SK-N-SH (cell line): ENCODE results near the gene LARGE1. TPM values are rescaled to one million over a fixed set of nuclear protein-coding genes. Genes with fewer than 3 reads are reported as not detected.

Source experiments
- CTCF ChIA-PET: fragments of 300-600, 350-600 bp; formaldehyde crosslinking; extraction: SDS; loops from one replicate; lab custom pipeline; 2021; lab: Yijun Ruan, JAX
- POLR2A ChIA-PET: fragments of 350-600 bp; sonication (Branson Sonifier 250); formaldehyde crosslinking; extraction: SDS; loops from one replicate; lab custom pipeline; 2020; ENCODE audit warnings: antibody characterized with exemption, inconsistent platforms; lab: Yijun Ruan, JAX
- DNase-seq: peaks from one replicate; pipeline ENCODE4 v3.0.0; 2012
- H2AFZ ChIP-seq: fragments of 200-600 bp; sonication (generic); 2 replicates; pipeline ENCODE4 v1.8.1; 2016; ENCODE audit warnings: antibody characterized with exemption, mild to moderate bottlenecking, low read depth
- H3F3A ChIP-seq: fragments of 200-600 bp; sonication (generic); replicated peaks from 2 replicates; pipeline ENCODE3; 2016; ENCODE audit warnings: antibody characterized with exemption, mild to moderate bottlenecking; ENCODE audit not compliant: insufficient read depth
- H3K27ac ChIP-seq, 2 experiments: fragments of 200-500 bp in 1 of 2; fragments of 200-600 bp in 1 of 2; sonication (Bioruptor generic) in 1 of 2; sonication (generic), shearing (Covaris generic) in 1 of 2; 2 replicates each; pipeline versions ENCODE4 v1.5.1 to v1.6.1; 2014 to 2016; ENCODE audit warnings: low read depth in 2 of 2, inconsistent platforms in 1 of 2, low read length in 1 of 2, mild to moderate bottlenecking in 1 of 2, mixed read lengths in 1 of 2
- H3K27me3 ChIP-seq: fragments of 200-600 bp; sonication (generic), shearing (Covaris generic); 2 replicates; pipeline ENCODE4 v1.6.1; 2016; ENCODE audit warnings: mixed run types; ENCODE audit not compliant: insufficient read depth
- H3K36me3 ChIP-seq, 2 experiments: fragments of 200-500 bp in 1 of 2; fragments of 200-600 bp in 1 of 2; sonication (Bioruptor generic) in 1 of 2; sonication (generic) in 1 of 2; replicated peaks in 1 of 2; 2 replicates each; pipeline versions ENCODE3 to v1.5.1; 2014 to 2016; ENCODE audit warnings: low read length in 1 of 2, mild to moderate bottlenecking in 1 of 2; ENCODE audit not compliant: insufficient read depth in 2 of 2, control insufficient read depth in 1 of 2
- H3K4me1 ChIP-seq, 2 experiments: fragments of 200-500 bp in 1 of 2; fragments of 200-600 bp in 1 of 2; sonication (Bioruptor generic) in 1 of 2; sonication (generic), shearing (Covaris generic) in 1 of 2; 2 replicates each; pipeline versions ENCODE4 v1.5.1 to v1.6.1; 2014 to 2016; ENCODE audit warnings: low read depth in 1 of 2, low read length in 1 of 2, mixed run types in 1 of 2; ENCODE audit not compliant: insufficient read depth in 2 of 2, control insufficient read depth in 1 of 2
- H3K4me2 ChIP-seq: fragments of 200-600 bp; sonication (generic), shearing (Covaris generic); 2 replicates; pipeline ENCODE4 v1.6.1; 2017; ENCODE audit warnings: mixed run types
- H3K4me3 ChIP-seq, 2 experiments: fragments of 200-500 bp in 1 of 2; fragments of 200-600 bp in 1 of 2; sonication (Bioruptor generic) in 1 of 2; sonication (generic), shearing (Covaris generic) in 1 of 2; 2 replicates each; pipeline versions ENCODE4 v1.5.1 to v1.8.1; 2014 to 2016; ENCODE audit warnings: low read depth in 2 of 2, inconsistent platforms in 1 of 2, low read length in 1 of 2, mild to moderate bottlenecking in 1 of 2, mixed read lengths in 1 of 2, moderate library complexity in 1 of 2
- H3K79me2 ChIP-seq: fragments of 200-600 bp; sonication (generic); 2 replicates; pipeline ENCODE4 v1.8.1; 2017; ENCODE audit warnings: mild to moderate bottlenecking; ENCODE audit not compliant: insufficient read depth
- H3K9ac ChIP-seq: fragments of 200-600 bp; sonication (generic); 2 replicates; pipeline ENCODE4 v1.6.1; 2017; ENCODE audit warnings: mixed run types
- H3K9me2 ChIP-seq: fragments of 200-600 bp; sonication (generic); 2 replicates; pipeline ENCODE4 v1.6.1; 2017; ENCODE audit warnings: mixed run types
- H3K9me3 ChIP-seq: fragments of 200-600 bp; sonication (generic); 2 replicates; pipeline ENCODE4 v1.6.1; 2017; ENCODE audit warnings: mixed run types, mild to moderate bottlenecking, moderate library complexity
- H4K20me1 ChIP-seq: fragments of 200-600 bp; sonication (generic); 2 replicates; pipeline ENCODE4 v1.6.1; 2017; ENCODE audit warnings: mild to moderate bottlenecking, mixed run types; ENCODE audit not compliant: insufficient read depth
- CHD2 ChIP-seq: fragments of 150-350 bp; IDR thresholded peaks from 2 replicates; pipeline ENCODE4 v1.6.1; 2018; ENCODE audit warnings: low read length; ENCODE audit not compliant: partially characterized antibody
- ELF1 ChIP-seq: IDR thresholded peaks from 2 replicates; pipeline ENCODE4 v1.4.0; 2012
- FOSL2 ChIP-seq: IDR thresholded peaks from 2 replicates; pipeline ENCODE4 v1.4.0; 2012; ENCODE audit warnings: low read depth, mild to moderate bottlenecking, moderate library complexity, borderline replicate concordance
- FOXJ3 ChIP-seq: sonication (generic); formaldehyde crosslinking; IDR thresholded peaks from 2 replicates; pipeline ENCODE4 v1.5.1; 2020; ENCODE audit warnings: mild to moderate bottlenecking, missing genetic modification reagents
- GABPA ChIP-seq: IDR thresholded peaks from 2 replicates; pipeline ENCODE4 v1.4.0; 2012; ENCODE audit warnings: low read depth, mild to moderate bottlenecking
- JUND ChIP-seq: IDR thresholded peaks from 2 replicates; pipeline ENCODE4 v1.4.0; 2012
- MXI1 ChIP-seq: IDR thresholded peaks from 2 replicates; pipeline ENCODE4 v1.6.1; 2012; ENCODE audit warnings: mild to moderate bottlenecking, low read depth, low read length, improper control_type of control experiment
- NFIC ChIP-seq: IDR thresholded peaks from 2 replicates; pipeline ENCODE4 v1.4.0; 2012; ENCODE audit warnings: borderline replicate concordance
- POLR2AphosphoS5 ChIP-seq: IDR thresholded peaks from 2 replicates; pipeline ENCODE4 v1.6.1; 2012; ENCODE audit warnings: low read depth, low read length
- RXRA ChIP-seq: IDR thresholded peaks from 2 replicates; pipeline ENCODE4 v1.4.0; 2012; ENCODE audit warnings: low read depth, mild to moderate bottlenecking, borderline replicate concordance
- SMC3 ChIP-seq: IDR thresholded peaks from 2 replicates; pipeline ENCODE4 v1.6.1; 2012; ENCODE audit warnings: low read depth, low read length, improper control_type of control experiment
- TAF1 ChIP-seq: IDR thresholded peaks from 2 replicates; pipeline ENCODE4 v1.6.1; 2012; ENCODE audit warnings: low read depth, mild to moderate bottlenecking, low read length, moderate library complexity, borderline replicate concordance
- TCF12 ChIP-seq: IDR thresholded peaks from 2 replicates; pipeline ENCODE4 v1.4.0; 2012
- TEAD4 ChIP-seq: IDR thresholded peaks from 2 replicates; pipeline ENCODE4 v1.4.0; 2012; ENCODE audit warnings: mild to moderate bottlenecking, borderline replicate concordance; ENCODE audit not compliant: insufficient read depth
- ZBTB33 ChIP-seq: IDR thresholded peaks from 2 replicates; pipeline ENCODE4 v1.4.0; 2012; ENCODE audit warnings: low read depth, borderline replicate concordance
- WGBS: methylation state at CpG from one replicate; pipeline ENCODE4 v1.1.6; 2017; ENCODE audit warnings: low lambda C conversion rate; 5-methylcytosine and 5-hydroxymethylcytosine counted together
- polyA plus RNA-seq, 3 experiments: library from polyadenylated mRNA; depleted of rRNA; stranded (reverse); fragments of >200 nt; gene quantifications; 2 replicates each; pipeline ENCODE4 v1.2.3, GENCODE V29; 2012
- TF ChIP-seq, protein P1 (sequence below): fragments of 150-350 bp; IDR thresholded peaks from 2 replicates; pipeline ENCODE4 v1.6.1; 2016; ENCODE audit warnings: mild to moderate bottlenecking, low read depth, low read length
- TF ChIP-seq, protein P2 (sequence below): IDR thresholded peaks from 2 replicates; pipeline ENCODE4 v1.6.1; 2012; ENCODE audit warnings: mild to moderate bottlenecking, low read depth, low read length, moderate library complexity

The LARGE1 gene
- polyA plus RNA-seq, 1 of the 3 experiments (the other 2 are of a cell fraction): 1.1 TPM

GRCh38 chr22:33964121-33964520, 43.8 kb upstream of the LARGE1 start (continued):
- TF ChIP-seq POLR2AphosphoS5 (no peak), FOSL2 (no peak)
- TF ChIP-seq, all 33 proteins: peak for 0

- Histone ChIP-seq H4K20me1 (no peaks in the 10 kb centered on the region), H3K36me3 (no peaks in the 10 kb centered on the region), H3F3A (no peaks in the 10 kb centered on the region), H3K9ac (no peak overlapping the region), H3K79me2 (no peaks in the 10 kb centered on the region), H3K4me2 (no peak overlapping the region), H3K27me3 (no peaks in the 10 kb centered on the region), H3K4me3 (no peak overlapping the region), H2AFZ (no peak overlapping the region), H3K4me1 (no peaks in the 10 kb centered on the region), H3K9me3 (no peaks in the 10 kb centered on the region), H3K27ac (no peak overlapping the region), H3K9me2 (no peaks in the 10 kb centered on the region)
- TF ChIP-seq SMC3: no peak
- no peak for TF ChIP-seq FOXJ3
- no peak for TF ChIP-seq ZBTB33
- TF ChIP-seq TAF1: no peak
- TF ChIP-seq TCF12: no peak
- no peak for TF ChIP-seq MXI1
- no peak for TF ChIP-seq CHD2
- no peak for TF ChIP-seq NFIC
- POLR2A ChIA-PET: no interaction called here
- DNase-seq: no peak
- 29% methylated on average over 7 of the region's 7 CpGs for WGBS
- CTCF ChIA-PET: interaction anchor here (1.0 kb wide), 1 partner anchor 149 kb away, joined by 3 read pairs; no protein-coding TSS in a partner anchor
Measured at GRCh38 chr22:33962409-33962808, 42.1 kb upstream of the LARGE1 start.

GRCh38 chr22:33958741-33959140, 38.5 kb upstream of the LARGE1 start:
- no peaks in the 10 kb centered on the region for H3K79me2 ChIP-seq
- no peaks in the 10 kb centered on the region for H3K4me1 ChIP-seq
- POLR2A ChIA-PET: no interaction called here
- TF ChIP-seq RXRA: no peak
- TF ChIP-seq TCF12: no peak
- no peak for TF ChIP-seq CHD2
- no peak for TF ChIP-seq ELF1
- TF ChIP-seq TEAD4: no peak
- TF ChIP-seq, protein P1, sequence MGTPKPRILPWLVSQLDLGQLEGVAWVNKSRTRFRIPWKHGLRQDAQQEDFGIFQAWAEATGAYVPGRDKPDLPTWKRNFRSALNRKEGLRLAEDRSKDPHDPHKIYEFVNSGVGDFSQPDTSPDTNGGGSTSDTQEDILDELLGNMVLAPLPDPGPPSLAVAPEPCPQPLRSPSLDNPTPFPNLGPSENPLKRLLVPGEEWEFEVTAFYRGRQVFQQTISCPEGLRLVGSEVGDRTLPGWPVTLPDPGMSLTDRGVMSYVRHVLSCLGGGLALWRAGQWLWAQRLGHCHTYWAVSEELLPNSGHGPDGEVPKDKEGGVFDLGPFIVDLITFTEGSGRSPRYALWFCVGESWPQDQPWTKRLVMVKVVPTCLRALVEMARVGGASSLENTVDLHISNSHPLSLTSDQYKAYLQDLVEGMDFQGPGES: no peak
- TF ChIP-seq FOSL2: no peak
- TF ChIP-seq NFIC: no peak
- TF ChIP-seq, protein P2, sequence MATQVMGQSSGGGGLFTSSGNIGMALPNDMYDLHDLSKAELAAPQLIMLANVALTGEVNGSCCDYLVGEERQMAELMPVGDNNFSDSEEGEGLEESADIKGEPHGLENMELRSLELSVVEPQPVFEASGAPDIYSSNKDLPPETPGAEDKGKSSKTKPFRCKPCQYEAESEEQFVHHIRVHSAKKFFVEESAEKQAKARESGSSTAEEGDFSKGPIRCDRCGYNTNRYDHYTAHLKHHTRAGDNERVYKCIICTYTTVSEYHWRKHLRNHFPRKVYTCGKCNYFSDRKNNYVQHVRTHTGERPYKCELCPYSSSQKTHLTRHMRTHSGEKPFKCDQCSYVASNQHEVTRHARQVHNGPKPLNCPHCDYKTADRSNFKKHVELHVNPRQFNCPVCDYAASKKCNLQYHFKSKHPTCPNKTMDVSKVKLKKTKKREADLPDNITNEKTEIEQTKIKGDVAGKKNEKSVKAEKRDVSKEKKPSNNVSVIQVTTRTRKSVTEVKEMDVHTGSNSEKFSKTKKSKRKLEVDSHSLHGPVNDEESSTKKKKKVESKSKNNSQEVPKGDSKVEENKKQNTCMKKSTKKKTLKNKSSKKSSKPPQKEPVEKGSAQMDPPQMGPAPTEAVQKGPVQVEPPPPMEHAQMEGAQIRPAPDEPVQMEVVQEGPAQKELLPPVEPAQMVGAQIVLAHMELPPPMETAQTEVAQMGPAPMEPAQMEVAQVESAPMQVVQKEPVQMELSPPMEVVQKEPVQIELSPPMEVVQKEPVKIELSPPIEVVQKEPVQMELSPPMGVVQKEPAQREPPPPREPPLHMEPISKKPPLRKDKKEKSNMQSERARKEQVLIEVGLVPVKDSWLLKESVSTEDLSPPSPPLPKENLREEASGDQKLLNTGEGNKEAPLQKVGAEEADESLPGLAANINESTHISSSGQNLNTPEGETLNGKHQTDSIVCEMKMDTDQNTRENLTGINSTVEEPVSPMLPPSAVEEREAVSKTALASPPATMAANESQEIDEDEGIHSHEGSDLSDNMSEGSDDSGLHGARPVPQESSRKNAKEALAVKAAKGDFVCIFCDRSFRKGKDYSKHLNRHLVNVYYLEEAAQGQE: no peak
- TF ChIP-seq SMC3: no peak
- no peak for TF ChIP-seq MXI1
- TF ChIP-seq GABPA: no peak
- no peak for TF ChIP-seq JUND
- H3K27ac ChIP-seq: no peak overlapping the region
- no peaks in the 10 kb centered on the region for H3K36me3 ChIP-seq
- CTCF ChIA-PET: interaction anchor here (1.1 kb wide), 1 partner anchor 36 kb away, joined by 4 read pairs; no protein-coding TSS in a partner anchor
- no peaks in the 10 kb centered on the region for H4K20me1 ChIP-seq
- no peak overlapping the region for H3K4me2 ChIP-seq
- no peaks in the 10 kb centered on the region for H3K9me2 ChIP-seq
- H2AFZ ChIP-seq: no peak overlapping the region
- no peak overlapping the region for H3K4me3 ChIP-seq
- H3K9me3 ChIP-seq: no peaks in the 10 kb centered on the region
- H3K9ac ChIP-seq: no peak overlapping the region
- no peaks in the 10 kb centered on the region for H3F3A ChIP-seq
- no peaks in the 10 kb centered on the region for H3K27me3 ChIP-seq
- no peak for DNase-seq
